HG03280 (cell line): ENCODE data around the gene NDEL1.

Experiments used
- ATAC-seq: cut with Tn5 transposase; IDR thresholded peaks from one replicate; pipeline ENCODE4 v1.9.1; 2021; ENCODE audit warnings: mild to moderate bottlenecking, moderate library complexity; ENCODE audit not compliant: unreplicated experiment

Gene NDEL1

DNA sequence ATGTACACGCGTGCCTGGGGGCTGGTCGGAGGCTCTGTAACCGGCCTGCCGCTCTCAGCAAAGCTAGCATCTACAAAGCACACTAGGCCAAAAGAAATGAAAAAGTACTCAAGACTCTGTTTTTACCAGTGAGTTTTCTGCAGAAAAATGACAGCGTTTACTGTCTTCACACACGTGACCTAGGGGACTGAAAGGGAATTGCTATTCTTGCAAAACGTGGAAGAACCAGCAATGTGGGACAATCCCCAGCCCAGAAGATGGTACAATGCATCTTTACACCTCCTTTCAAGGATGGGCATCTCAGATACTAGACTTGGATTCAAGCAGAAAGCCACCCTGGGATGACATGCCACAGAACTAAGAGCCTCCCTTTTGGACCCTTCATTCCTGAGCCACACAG lies 41.5 kb downstream of the NDEL1 start:
- no peak for ATAC-seq

DNA sequence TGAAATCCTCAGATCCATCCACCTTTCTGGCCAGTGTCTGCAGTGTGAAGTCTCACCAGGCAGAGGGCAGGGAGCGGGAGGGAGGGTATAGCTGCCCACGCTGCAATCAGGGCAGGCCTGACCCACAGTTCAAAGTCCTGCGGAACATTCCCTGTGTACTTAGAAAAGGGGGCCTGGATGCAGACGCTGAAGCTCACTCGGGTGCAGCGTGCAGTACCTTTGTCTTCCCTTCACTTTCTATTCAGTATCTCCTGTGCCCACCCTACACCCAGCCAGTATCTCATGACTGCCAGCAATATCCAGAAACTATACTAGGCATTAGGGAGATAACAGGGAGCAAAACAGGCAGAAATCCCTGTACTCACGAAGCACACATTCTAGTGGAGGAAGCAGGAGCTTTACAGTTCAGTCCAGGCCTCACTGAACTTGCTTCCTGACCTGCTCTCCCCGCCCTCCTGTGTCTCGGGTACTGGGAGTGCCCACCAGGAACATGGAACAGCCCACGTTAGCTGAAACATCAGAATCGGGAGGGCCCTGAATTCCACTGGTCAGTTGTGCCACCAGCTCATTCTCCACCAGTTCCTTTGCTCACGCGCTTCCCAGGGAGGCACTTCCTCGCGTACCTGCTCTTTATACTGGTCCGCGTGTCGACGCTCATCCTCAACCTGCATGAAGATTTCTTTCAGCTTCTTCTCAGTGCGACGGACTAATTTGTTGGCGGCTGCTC lies 42.2 kb downstream of the NDEL1 start:
- no peak for ATAC-seq

DNA sequence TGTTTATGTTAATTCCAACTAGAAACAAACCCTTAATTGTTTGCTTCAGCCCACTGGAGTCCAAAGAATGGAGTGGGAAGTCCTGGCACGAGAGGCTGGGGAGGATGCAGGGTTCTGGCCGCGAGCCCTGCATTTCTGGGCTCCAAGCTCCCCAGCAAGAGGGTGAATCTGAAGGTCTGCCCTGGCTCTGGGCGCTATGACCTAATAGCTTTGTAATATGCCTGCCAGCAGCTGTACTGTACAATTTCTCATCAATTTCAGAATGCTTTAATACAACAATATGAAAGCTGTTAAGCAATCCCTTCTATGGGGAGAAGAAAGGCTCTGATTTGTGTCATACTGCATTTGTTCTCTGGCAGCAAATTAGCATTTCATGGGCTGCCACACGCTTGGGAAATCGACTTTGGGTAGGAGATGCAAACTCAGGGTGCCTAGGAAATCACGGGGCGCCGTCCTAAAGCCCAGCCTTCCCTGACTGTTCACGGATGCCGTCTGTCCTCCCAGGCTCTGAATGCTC lies 43.8 kb downstream of the NDEL1 start:
- no peak for ATAC-seq

DNA sequence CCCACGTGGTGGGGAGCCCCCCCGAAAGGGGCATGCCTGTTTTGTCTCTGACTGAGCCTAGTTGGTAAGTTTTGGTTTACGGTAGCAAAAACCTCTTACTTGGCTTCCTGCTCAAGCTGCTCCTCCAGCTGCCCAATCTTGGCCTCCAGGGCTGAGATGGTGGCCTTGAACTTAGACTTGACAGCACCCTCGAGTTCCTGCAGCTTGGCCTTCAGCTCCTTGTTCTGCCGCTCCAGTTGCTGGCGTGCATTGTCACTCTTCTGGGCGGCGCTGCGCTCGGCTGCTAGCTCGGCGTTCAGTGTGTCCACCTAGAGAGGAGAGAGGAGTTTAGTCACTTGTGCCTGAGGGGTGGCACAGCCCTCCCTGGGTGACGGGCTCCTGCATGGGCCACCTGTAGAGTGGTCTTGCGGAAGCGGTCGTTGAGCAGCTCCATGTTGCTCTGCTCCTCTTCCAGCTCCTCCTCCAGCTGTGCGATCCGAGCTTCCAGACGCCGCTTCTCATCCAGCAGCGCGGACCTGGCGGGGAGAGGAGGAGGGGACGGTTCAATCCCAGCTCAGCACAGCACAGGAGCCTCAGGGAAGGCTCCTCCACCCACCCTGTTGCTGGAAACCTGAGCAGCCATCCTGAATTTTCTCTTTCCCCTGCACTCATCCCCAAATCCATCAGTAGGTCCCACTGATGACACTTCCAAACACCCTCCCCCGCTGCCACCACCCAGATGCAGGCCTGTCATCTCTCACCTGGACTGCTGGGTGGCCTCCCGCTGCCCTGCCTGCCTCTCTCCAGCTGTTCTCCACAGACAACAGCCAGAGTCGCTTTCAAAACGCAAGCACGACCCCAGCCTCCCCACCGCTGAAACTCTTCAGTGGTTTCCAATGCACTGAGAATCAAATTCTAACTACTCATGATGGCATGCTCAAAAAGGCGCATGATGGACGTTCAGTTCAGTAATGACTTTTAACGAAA lies 44.6 kb downstream of the NDEL1 start:
- ATAC-seq, result no peak

DNA sequence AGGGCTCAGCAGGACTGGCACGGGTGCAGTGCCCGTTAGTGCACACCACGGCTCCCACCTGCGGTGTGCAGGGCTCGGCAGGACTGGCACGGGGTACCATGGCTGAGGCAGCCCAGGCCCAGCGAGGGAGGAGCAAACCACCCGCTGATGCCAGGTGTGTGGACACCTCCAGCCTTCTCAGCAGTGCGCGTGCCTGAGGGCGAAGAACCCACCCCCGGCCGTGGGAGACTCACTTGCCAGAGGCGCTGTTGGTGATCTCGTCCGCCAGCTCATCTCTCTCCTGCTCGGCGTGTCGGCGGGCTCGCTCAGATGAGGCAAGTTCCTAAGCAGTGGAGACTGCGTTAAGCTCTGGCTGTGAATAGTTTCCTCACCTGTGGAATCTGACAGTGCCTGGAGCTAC lies 45.4 kb downstream of the NDEL1 start:
- no peak for ATAC-seq

DNA sequence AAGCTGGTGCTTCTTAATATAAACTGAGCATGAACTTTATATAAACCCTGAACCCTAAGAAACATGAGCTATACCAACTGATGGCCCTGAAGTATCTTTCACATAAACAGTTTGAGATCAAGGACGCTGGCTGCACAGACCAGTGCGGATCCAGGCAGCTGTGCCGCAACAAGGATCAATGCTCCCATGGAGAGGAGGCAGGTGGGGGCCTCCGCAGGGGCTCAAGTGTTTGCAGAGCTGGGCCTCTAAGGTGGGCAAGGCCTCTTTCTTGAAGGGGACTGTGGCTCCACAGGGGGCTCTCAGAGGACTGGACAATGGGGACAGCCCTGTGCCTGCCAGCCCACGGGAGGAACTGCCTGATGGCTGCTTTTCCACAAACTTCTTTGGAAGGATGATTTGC lies 46.0 kb downstream of the NDEL1 start:
- ATAC-seq, result no peak

DNA sequence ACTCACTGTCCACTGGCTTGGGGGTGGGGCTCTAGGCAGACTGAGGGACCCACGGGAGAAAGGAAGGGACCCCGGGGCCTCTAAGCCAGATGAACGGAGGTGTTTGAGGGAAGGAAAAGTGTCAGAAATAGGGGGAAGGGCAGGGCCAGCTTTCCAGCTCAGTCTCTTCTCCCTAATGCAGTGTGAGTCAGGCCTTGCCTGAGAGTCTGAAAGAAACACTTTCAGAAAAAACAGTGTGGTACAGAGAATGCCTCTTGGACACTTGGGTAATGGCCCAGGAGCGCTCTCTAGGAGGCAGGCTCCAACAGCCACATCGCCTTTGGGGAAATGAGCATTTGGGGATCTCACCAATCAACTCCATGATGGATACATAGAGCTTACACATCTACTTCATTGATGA lies 46.9 kb downstream of the NDEL1 start:
- no peak for ATAC-seq

DNA sequence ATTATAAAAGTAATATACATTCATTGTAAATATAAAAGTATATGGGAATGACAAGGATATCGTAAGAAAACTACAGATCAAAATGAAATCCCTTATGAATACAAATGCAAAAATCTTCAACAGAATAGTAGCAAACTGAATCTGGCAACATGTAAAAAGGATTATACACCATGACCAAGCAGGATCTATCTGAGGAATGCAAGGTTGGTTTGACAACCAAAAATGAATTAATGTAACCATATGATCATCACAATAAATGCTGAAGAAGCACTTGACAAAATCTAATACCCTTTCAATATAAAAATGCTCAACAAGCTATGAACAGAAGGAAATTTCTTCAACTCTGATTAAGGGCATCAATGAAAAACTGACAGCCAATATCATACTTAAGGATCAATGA lies 48.8 kb downstream of the NDEL1 start:
- no peak for ATAC-seq

DNA sequence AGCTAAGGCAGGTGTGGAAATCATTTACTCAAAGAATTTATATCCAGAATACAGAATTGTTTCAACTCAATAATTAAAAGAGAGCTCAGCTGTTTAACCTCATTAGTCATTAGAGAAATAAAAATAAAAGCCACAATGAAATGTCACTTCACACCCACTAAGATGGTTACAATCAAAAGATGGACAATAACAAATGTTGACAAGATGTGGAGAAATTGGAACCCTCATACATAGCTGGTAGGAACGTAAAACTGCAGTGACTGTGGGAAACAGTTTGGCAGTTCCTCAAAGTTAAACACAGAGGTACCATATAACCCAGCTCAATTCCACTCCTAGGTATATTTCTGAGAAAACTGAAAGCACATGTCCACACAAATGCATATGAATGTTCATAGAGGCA lies 49.8 kb downstream of the NDEL1 start:
- no peak for ATAC-seq

DNA sequence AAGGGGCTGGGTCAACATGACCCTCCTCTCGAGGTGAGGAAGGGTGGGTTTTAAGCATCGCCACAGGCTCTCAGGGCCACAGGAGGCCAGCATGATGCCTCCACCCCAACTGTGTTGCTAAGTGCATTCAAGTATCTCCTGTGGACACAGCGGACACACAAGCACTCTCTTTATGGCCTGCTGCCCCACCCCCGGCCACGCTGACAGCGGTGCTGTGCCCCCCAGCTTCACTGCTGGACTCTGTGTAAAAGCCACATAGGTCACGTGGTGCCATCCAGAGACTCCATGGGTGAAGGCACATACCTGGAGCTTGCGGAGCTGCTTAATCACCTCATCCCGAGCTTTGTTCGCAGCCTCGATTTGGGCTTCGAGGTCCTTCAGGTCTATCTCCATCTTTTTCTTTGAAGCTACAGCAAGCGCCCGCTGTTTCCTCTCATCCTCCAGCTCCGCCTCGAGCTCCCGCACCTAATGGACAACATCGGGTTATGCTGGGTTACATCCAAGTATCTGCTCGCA lies 51.5 kb downstream of the NDEL1 start:
- ATAC-seq, result no peak

DNA sequence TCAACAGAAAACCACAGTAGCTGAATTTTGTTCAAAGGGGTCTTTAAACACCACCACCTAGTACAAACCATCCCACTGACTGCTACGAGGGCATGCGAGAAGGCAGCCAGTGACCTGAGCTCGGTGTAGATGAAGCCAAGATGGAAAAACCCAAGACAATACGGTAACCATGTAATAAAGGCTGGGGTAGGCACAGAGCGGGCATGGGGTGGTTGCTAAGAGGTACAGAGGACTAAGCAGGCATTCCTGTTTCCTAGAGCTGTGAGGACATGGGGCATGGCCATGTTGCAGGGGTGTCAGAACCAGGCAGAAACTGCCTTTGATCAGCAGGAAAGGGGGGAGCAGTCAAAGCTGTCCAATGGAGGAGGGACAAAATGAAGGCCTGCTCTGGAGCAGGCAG lies 52.1 kb downstream of the NDEL1 start:
- no peak for ATAC-seq

DNA sequence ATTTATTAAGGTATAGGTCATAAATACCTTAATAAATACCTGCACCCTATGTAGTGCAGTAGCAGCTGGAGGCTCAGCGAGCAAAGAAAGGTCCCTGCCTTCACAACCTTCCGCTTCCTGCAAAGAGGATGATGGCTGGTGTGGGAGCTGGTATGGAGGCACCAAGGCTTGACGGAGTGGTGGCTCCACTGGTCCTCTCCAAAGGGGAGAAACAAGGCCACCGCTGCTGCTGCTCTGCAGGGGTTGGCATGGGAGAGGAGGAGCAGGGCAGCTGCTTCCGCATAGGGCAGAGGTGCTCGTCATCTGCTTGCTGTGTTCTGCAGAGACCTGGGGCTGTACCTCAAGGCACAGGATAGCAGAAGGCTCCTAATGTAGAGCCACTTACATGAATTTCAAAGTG lies 52.8 kb downstream of the NDEL1 start:
- ATAC-seq, result no peak

DNA sequence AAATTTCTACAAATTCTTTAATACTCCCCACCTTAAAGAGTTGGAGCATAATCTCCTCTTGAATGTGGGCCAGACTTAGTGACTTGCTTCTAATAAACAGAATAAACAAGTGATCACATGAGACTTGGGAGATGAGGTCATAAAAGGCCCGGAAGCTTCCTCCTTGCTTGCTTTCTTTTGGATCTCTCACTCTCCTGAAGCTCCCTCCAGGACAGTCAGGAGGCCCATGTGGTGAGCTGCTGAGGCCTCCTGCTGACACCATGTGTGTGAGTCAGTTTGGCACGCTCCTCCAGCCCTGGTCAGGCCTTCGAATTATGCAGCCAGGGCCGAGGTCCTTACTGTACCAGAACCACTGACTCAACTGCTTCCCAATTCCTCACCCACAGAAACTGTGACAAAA lies 53.2 kb downstream of the NDEL1 start:
- no peak for ATAC-seq

DNA sequence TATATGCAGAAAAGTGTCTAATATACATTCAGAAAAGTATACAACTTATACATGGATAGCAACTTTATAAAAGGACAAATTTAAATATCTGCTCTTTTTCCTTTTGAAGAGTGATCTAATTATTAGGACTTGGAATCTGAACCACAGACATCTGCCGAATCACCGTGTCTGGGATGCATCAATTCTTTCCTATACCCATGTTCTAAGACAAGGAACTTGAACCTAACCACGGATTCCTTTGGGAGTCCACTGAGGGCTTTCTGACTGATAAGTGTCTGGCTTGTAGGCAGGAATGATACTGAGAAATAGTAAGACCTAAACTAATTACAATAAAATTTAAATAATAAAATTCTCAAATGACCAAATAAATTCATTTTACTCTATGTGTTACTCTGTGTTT lies 54.2 kb downstream of the NDEL1 start:
- no peak for ATAC-seq

DNA sequence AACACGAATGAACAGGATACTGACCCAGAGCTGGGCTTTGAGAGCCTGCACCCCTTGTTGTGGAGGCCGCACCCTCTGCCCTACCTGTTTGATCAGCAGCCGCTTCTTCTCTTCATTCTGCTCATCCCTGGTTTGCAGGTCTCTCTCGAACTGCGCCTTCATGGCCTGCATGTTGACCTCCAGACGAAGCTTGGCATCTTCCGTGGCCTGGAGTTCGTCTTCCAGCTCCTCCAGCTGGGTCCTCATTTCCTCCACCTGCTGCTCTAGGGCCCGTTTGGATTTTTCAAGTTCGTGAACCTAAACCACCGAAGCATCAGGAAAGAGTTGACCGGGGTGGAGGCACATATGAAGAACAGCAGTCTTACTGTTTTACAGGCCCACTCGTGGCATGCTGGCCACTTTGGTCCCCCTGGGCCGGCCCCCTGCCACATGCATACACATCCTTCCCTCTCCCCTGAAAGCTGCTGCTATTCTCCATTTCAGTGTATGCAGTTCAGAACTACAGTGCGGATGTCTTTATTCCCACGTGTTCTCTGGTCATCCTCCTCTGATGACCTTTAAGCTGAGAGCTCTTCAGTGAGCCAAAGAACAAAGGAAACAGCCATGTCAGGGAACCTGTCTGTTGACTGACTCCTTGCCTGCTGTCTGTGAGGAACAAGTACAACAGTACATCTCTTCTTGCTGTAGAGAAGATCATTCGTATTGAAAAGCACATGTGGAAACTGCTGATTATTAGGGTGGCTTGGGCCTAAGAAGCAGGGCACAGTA lies 54.8 kb downstream of the NDEL1 start:
- no peak for ATAC-seq

DNA sequence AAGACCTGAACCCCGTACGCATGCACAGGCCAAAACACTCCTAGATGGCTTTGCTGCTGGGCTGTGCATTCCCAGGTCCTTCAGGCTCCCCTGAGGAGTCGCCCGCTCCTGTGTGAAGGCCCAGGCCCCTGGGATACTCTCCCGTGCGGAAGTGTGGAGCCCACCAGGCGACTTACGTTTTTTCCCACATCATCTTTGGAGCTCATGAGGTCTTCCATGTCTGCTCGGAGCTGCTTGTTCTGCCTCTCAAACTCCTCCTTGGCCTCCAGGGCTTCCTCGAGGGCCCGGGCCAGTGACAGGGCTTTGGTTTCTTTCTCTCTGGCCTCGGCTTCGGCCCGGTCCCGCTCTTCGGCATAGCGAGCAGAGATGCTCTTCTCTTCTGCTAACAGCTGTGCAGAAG lies 56.4 kb downstream of the NDEL1 start:
- no peak for ATAC-seq

DNA sequence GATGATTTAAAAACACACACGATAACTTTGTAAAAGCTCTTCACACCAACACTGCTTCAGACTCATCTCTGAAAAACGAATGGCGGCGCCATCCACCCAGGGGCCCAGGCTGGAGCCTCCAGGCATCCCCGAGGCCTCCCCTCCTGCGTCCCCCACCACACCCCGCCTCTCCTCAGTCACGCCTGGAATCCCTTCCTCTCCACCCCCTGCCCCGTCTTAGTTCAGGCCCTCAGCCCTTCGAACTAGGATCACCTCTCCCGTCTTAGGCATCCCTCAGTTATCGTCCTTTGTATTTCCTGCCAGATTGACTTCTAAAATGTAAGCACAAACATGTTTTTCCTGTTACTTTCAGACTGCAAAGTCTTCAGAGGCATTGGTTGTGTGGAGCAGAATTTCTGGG lies 58.3 kb downstream of the NDEL1 start:
- no peak for ATAC-seq

DNA sequence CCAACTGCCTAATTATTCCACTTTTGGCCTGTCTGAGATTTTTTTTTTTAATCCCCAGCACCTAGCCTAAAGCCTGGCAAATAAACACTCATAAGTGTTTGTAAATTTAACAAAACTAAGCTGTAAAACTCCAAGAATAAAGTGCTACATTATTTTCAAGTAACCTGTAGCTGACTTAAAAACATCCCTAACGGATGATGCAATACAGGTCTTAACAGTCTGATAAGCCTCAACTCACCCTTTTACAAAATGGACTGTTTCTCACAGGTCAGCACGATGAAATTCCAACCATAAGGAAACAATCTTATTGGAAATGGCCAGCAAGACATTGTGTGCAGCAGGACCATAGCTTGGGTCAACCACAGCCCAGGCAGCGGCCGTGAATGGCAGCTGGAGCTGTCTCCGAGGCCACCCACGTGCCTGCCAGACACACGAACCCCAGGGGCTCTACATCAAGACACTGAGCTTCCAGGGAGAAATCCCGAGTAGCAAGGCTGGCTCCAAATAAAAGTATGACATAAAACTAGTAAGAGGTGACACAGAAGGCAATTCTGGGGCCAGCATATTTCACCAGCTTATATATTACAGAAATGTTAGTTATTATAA lies 58.9 kb downstream of the NDEL1 start:
- ATAC-seq, result no peak

DNA sequence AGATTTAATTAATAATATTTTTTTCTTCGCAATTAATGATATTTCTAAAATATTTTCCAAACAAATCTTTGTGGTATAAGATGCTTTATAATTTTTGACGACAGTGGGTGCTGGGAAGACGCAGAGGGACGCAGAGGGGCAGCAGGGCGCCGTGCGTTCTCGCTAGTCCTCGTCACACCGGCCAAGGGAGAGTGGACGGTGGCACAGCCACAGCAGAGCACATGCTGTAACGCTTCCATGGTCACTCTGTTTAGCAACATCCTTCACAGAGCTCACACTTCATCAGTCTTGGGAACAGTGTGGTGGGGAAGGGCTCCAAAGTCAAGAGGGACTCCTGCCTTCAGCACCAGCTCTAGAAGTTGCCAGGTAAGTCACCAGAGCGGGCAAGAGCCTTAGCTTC lies 60.4 kb downstream of the NDEL1 start:
- ATAC-seq, result no peak

DNA sequence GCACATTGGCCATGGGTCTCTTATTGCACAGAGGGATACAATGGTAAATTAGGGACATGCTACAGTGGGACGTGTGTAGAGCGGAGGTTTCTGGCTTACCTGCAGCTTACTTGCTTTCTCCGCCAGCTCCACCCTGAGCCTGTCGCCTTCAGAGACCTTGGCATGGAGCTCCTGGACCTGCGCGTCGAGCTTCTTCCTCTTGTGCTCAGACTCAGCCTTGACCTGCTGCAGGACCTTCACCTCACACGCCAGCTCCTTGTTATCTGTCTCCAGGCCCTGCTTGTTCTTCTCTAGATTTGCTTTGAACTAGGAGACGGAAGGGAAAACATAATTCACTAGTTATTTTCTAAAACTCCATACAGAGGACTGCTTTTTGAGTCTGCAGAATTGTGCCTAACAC lies 63.5 kb downstream of the NDEL1 start:
- ATAC-seq, result no peak

DNA sequence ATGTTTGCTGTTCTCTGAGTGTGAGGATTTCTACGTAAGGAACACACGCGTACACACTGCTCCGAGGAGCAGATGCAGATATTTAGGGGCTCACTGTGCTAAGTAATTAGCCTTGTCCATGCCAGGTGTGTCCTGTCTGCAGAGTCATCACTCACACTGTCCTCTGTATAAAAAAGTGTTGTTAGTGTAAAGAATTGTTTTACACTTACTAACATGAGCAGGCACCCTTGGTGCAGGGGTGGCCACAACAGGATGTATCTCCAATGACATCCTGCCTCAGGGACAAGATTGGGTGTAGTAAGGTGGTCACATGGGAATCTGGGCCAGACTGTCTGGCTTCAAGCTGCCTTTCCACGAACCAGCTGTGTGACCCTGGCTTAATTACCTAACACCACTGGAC lies 63.9 kb downstream of the NDEL1 start:
- ATAC-seq, result no peak
